ENCODE measurements around the gene CEP126.

GRCh38 chr11:101872171-101872882 lies 42.5 kb upstream of the CEP126 start:
- no peak for TF ChIP-seq CTCF (IDR thresholded peaks at IDR 0.05)
- no peak for TF ChIP-seq POLR2A (IDR thresholded peaks at IDR 0.05)

All from uterus (tissue), 2 donors.